Tibial nerve (tissue), 4 donors: ENCODE results near the gene CPNE1.

Experiments used
- CTCF ChIP-seq, 5 experiments: fragments of 200-600 bp in 3 of 5; fragments of 450-650 bp in 2 of 5; sonication (generic) in 3 of 5; IDR thresholded peaks; one replicate each; pipeline ENCODE4 v1.5.1; 2016 to 2019; ENCODE audit warnings: antibody characterized with exemption in 5 of 5, mild to moderate bottlenecking in 3 of 5, moderate library complexity in 2 of 5
- EP300 ChIP-seq, 2 donors: sonication (generic); formaldehyde crosslinking; IDR thresholded peaks; one replicate each; pipeline ENCODE4 v1.6.1; 2017; ENCODE audit warnings: antibody characterized with exemption in 2 of 2, mild to moderate bottlenecking in 1 of 2
- POLR2A ChIP-seq, 2 donors: fragments of 450-650 bp; IDR thresholded peaks; one replicate each; pipeline ENCODE4 v1.6.1; 2017; ENCODE audit warnings: antibody characterized with exemption in 2 of 2, mild to moderate bottlenecking in 2 of 2, moderate library complexity in 2 of 2

- no peak for TF ChIP-seq CTCF (IDR thresholded peaks at IDR 0.05)
- no peak for TF ChIP-seq POLR2A (IDR thresholded peaks at IDR 0.05)
- TF ChIP-seq EP300 (IDR thresholded peaks at IDR 0.05): no peak
These were observed 85.5 kb downstream of the CPNE1 start for GRCh38 chr20:35579196-35579595.
